ENCODE results near the gene UFC1.

UFC1 gene

DNA sequence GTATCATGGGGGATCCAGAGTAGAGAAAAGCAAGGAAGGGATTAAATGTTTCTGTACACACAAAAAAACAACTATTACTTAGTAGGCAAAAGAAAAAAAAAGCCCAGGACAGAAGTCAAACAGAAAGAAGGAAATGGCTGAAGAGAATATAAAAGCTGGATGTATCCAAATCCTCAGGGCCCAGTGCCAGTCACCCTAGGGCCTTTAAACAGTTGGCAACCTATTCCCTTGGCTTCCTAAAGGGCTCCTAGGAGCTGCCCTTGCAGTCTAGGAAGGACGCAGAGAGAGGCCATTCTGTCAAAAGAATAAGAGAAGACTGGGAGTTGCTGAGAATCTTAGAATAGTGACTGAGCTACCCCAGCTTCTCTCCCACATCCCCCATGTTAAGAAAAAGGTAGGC lies 18.6 kb downstream of the UFC1 start:
- DNase-seq = no peak

- no peak for DNase-seq
These were observed 19.1 kb downstream of the UFC1 start for GRCh38 chr1:161172776-161173376.

- no peak for DNase-seq
These were observed 19.9 kb downstream of the UFC1 start for GRCh38 chr1:161173711-161174110.

DNA sequence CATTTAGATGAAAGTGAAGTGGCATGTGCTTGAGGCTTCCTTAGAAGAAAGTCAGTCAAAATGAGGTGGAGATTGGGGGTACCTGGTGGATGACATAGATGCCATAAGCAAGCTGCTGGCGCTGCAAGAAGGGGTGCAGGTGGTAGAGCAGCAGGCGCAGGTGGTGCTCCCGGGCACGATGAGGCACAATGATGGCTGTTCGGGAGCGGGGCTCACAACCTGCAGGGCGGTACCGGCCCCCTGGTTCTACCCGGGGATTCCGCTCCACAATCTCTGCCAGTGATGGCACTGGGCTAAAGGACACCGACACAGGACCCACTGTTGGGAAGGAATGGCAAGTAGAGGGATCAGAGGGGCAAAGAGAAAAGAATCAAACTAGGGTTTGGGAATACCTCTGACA lies 21.1 kb downstream of the UFC1 start:
- no peak for DNase-seq

- no peak for DNase-seq
These were observed 22.1 kb downstream of the UFC1 start for GRCh38 chr1:161175771-161176453.

GRCh38 chr1:161176468-161177111 lies 22.8 kb downstream of the UFC1 start:
- DNase-seq = no peak

DNA sequence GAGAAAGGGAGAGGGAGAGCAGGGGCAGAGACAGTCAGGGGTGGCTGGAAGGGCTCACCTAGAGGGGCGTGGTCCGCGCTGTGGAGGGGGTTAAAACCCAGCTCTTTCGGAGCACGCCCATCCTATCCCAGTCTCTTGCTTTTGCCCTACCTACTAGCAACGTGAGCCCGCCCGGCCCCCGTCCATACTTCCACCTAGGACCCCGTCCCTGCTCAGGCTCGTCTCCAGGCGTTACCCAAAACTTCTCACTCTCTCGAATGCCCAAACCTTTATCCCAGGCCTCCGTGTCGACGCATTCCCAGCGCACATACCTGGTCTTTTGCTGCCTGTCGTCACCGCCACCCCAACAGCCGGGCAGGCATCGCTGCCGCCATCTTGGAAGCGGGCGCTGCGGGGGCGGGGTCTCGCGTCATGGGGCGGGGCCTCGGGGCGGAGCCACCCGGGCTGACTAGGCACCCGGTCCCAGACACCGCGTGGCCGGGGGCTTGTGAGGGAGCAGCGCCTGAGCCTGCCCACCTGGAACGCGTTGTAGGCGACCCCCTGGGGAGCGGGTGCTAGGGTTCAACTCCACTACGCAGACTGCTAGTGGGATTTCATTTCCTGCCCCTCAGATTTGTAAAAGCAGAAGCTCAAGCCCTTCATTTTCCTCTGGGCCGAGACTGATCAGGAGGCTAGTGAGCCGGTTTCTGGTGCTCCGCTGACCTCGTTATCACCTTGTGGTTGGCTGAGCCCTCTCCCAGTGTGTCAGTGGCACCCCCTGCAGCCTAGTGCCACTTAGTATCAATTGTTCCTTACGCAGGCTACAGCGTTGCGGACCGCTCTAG lies 23.5 kb downstream of the UFC1 start, which contains the start of gene B4GALT3:
B4GALT3 (minus strand) TSS at position 396 of the 824 bp plus-strand sequence. CDS start 1,447 bp downstream, outside the sequence.
- peak; percentile 94 for DNase-seq

GRCh38 chr1:161177936-161178244 lies 24.1 kb downstream of the UFC1 start:
- no peak for DNase-seq

- DNase-seq = no peak
These were observed 25.9 kb downstream of the UFC1 start for GRCh38 chr1:161179698-161180097.

- peak; percentile 42 for DNase-seq
These were observed 26.9 kb downstream of the UFC1 start for GRCh38 chr1:161180639-161181038.

DNA sequence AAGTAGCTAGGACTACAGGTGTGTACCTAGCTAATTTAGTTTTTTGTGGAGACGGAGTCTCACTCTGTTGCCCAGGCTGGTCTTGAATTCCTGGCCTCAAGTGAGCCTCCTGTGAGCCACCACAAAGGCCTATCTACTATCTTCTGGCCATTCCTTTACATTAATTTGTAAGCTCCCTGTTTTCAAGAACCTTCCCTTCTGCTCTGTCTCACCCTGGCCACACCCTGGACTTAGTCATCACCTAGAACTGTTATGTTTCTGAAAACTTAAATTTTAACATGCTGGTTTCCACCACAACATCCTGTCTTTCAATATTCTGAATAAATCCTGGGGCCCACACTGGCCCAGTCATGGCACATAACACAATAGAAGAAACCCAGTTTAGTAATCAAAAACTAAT lies 28.4 kb downstream of the UFC1 start:
- DNase-seq = peak; percentile 91

DNA sequence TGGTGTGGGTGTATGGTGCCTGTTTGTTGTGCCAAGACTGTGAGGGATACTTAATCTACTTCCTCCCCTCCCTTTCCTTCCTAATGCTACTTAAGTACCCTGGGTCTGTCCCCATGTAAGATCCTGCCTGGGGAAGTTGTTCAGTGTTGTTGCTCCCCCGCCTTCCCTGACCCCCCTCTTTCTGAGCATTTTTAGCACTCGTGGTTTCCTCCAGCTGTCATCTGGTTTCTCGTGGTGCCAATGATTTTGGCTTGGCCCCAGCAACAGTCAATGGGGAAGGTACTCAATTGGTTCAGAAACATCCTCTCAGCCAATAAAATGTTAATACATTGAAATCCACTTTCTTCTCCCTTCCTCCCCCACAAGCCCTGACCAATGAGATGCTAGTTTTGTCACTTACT lies 31.5 kb downstream of the UFC1 start:
- DNase-seq = peak; percentile 89

DNA sequence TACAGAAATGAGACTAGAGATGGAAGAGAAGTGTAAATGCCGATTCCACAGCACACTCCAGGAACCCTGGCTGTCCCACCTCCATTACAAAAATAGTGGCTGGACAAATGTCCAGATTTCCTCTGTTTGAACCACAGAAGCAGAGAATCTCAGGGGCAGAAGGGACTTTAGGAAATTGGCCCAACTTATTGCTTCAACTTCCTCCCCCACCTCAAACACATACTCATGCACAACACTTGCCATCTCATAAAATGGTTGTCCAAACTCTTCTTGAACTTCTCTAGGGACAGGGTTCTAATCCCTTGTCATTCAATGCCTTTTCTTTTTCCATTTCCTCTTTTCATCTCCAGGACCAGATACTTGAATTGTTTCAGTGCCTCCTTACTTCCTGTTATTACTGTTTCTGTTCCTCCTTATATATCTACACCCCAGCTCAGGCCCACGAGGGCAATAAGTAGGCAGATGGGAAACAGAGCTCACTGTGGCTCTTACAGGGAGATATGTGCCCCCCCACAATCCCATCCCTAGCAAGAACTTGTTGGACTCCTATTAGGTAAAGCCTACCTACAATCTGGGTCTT lies 32.0 kb downstream of the UFC1 start:
- DNase-seq = no peak

GRCh38 chr1:161187311-161187710 lies 33.5 kb downstream of the UFC1 start:
- no peak for DNase-seq

- DNase-seq = no peak
These were observed 34.6 kb downstream of the UFC1 start for GRCh38 chr1:161188381-161188780.

DNA sequence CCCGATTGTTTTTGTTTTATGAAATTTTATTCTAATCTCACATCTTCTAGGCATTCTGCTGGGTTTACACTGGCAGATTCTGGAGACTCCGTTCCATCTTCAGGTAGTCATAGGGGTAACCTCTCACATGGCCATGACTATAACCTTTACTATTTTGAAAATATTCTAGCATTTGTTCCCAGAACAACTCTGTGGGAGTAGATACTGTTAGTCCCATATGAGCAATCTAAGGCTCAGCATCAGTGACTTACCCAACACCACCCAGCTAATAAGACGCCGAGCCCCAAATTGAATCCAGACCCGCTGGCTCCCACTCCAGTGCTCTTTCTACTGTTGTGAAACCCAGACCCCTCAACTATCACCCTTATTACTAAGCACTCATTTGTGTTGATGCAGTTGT lies 35.3 kb downstream of the UFC1 start:
- no peak for DNase-seq

GRCh38 chr1:161190962-161191521 lies 37.3 kb downstream of the UFC1 start:
- DNase-seq = no peak

DNA sequence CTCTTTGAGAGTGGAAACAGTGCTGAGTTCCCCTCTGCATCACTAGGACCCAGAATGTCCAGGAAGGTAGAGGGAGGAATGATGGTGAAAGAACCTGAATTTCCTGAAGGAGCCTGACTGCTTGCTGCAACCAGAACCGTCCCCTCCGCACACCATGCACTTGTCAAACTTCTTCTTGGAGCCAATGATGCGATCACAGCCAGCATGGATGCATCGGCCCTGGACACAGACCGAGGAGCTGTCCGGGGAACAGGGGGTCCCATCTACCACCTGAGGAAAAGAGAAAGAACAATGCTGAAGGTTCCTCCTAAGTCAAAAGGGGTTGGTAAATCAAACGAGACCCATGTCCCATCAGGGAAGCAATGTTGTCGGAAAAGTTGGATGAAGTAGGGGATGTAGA lies 38.2 kb downstream of the UFC1 start:
- DNase-seq = no peak

- DNase-seq = peak; percentile 81
These were observed 39.0 kb downstream of the UFC1 start for GRCh38 chr1:161192476-161193465.

DNA sequence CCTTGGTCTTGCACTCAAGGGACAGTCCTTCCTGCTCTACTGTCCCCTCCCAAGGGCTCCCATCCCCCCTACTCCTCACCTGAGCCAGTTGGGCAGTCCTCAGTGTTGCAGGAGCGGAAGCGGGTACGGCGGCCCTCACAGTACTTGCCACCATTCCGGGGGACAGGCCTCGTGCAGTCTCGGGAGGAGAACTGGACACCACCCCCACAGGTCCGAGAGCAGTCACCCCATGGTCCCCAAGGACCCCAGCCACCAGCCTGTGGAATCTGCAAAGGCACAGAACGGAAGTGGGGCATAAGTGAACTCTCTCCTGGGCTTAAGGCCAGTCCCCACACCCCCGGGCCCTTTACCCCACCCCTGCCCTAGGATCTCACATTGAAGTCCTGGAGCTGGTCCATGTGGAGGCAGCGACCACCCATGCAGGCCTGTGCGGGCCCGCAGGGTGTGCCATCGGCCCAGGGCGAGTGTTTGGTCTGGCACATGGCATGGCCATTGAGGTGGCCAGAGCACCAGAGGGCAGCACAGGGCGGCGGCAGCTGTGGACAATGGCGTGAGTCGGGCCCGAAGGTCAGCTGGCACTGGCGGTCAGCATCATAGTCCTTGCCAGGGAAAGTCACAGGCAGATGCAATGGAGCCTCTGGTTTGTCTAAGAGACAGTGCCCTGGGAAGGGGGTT lies 39.9 kb downstream of the UFC1 start:
- no peak for DNase-seq

DNA sequence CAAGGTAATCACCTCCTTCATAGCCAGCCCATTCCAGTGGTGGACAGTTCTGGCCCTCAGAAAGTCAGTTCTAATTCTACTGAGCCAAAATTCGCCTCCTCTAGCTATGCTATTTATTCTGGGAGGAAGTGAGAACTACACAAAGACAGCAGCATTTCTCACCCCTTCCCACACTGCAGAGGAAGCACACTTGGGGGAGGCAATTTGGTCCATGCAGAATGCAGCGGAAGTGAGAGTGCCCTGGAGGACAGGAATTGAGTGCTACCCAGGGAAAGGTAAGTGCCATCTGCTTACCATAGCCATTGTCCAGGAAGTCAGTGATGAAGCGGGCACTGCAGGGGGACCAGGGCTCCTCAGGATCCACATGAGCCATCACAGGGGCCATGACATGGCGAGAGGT lies 41.4 kb downstream of the UFC1 start:
- DNase-seq = no peak

All from activated CD4-positive, alpha-beta T cell treated with anti-CD3 and anti-CD28 coated beads, Interleukin-10, Interleukin-2, amounts not matched to agents 100 ng/mL and 50 ng/mL, durations not matched to agents 16 hours and 8 hours (primary cell).